Stimulated activated naive B cell treated with anti-CD40 and anti-IgM and Interleukin-4, amounts not matched to agents 10 μg/mL and 1 μg/mL and 100 μg/mL, for 72 hours (primary cell): Measurements from ENCODE around the gene KLF12.

Source experiments
- ATAC-seq, 2 donors: fragments of 150-1000 bp; cut with Tn5 transposase; replicated peaks; 2 replicates each; pipeline ENCODE4 v1.10.0; 2021; ENCODE audit warnings: moderate library complexity in 1 of 2
- DNase-seq: peaks from one replicate; pipeline ENCODE4 v3.0.0; 2021
- H3K27ac Mint-ChIP-seq: one replicate; pipeline ENCODE4 v1.8.0; 2022; ENCODE audit warnings: mild to moderate bottlenecking, mixed read lengths
- H3K27me3 Mint-ChIP-seq, 2 donors: one replicate each; pipeline ENCODE4 v1.8.0; 2022; ENCODE audit warnings: mixed read lengths in 2 of 2
- H3K36me3 Mint-ChIP-seq, 2 donors: one replicate each; pipeline ENCODE4 v1.8.0; 2022; ENCODE audit warnings: mixed read lengths in 2 of 2, mild to moderate bottlenecking in 1 of 2
- H3K4me1 Mint-ChIP-seq, 2 donors: one replicate each; pipeline ENCODE4 v1.8.0; 2022; ENCODE audit warnings: mixed read lengths in 2 of 2, mild to moderate bottlenecking in 1 of 2
- H3K4me3 Mint-ChIP-seq, 2 donors: one replicate each; pipeline ENCODE4 v1.8.0; 2022; ENCODE audit warnings: mild to moderate bottlenecking in 2 of 2, mixed read lengths in 2 of 2, moderate library complexity in 1 of 2
- H3K9me3 Mint-ChIP-seq, 2 donors: one replicate each; pipeline ENCODE4 v1.8.0; 2022; ENCODE audit warnings: mixed read lengths in 2 of 2, mild to moderate bottlenecking in 1 of 2

The KLF12 gene

DNA sequence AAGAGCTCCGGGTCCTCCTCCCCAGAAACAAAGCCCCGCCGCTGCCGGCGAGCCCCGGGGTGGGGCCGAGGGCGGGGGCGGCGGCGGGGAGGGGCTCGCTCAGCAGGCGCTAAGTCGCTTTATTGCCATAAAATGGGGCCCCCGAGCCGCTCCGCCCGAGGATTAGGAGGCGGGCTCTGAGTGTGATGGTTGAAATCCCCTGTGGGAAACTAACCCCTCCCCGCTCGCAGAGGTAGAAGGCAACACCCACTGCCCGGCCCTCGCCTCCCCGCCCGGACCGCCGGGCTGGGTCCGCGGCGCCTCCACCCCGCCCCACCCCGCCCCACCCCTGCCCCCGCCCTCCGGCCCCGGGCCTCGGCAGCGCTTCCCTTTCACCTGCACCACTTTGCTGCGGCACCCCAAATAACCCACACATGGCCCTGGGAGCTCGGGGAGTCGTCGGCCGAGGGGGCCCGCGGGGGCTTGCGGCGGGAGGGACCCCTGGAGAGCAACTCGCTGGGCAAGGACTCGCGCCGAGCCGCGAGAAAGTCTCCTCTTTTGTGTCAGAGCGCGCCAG, at the start of gene KLF12:
TSS of gene KLF12 (minus strand) at position 184 of the 556 bp plus-strand sequence.
- ATAC-seq = peak; percentile 74 to 77
- no peaks in the 10 kb centered on the region for H3K9me3 Mint-ChIP-seq
- no peaks in the 10 kb centered on the region for H3K27me3 Mint-ChIP-seq
- H3K36me3 Mint-ChIP-seq = peaks cover 0 to 6% of the 10 kb centered on the region in 2 donors
- peak within 1 kb of the TSS; percentile 99 for H3K27ac Mint-ChIP-seq
- H3K4me1 Mint-ChIP-seq = peaks cover 10 to 20% of the 10 kb centered on the region in 2 donors
- H3K4me3 Mint-ChIP-seq = peak within 1 kb of the TSS in 1 of 2 donors; percentile 99
- peak; percentile 95 for DNase-seq

GRCh38 chr13:74182491-74182890, 48.3 kb upstream of the KLF12 start:
- no peaks in the 10 kb centered on the region for H3K27me3 Mint-ChIP-seq
- no peak overlapping the region for H3K27ac Mint-ChIP-seq
- no peak overlapping the region for H3K4me3 Mint-ChIP-seq
- no peak for DNase-seq
- no peaks in the 10 kb centered on the region for H3K36me3 Mint-ChIP-seq
- ATAC-seq = no peak
- H3K9me3 Mint-ChIP-seq = no peaks in the 10 kb centered on the region
- no peaks in the 10 kb centered on the region for H3K4me1 Mint-ChIP-seq

GRCh38 chr13:74174810-74175209, 40.6 kb upstream of the KLF12 start:
- Mint-ChIP-seq H3K27me3 (peaks cover 15 to 17% of the 10 kb centered on the region in 2 donors), H3K36me3 (no peaks in the 10 kb centered on the region), H3K27ac (no peak overlapping the region), H3K9me3 (no peaks in the 10 kb centered on the region), H3K4me3 (no peak overlapping the region), H3K4me1 (no peaks in the 10 kb centered on the region)
- DNase-seq (no peak), ATAC-seq (no peak)

GRCh38 chr13:74173822-74174221, 39.6 kb upstream of the KLF12 start:
- no peak overlapping the region for H3K27ac Mint-ChIP-seq
- no peak for DNase-seq
- no peaks in the 10 kb centered on the region for H3K9me3 Mint-ChIP-seq
- no peaks in the 10 kb centered on the region for H3K36me3 Mint-ChIP-seq
- no peak for ATAC-seq
- peaks cover 16 to 17% of the 10 kb centered on the region in 2 donors for H3K27me3 Mint-ChIP-seq
- no peak overlapping the region for H3K4me3 Mint-ChIP-seq
- no peaks in the 10 kb centered on the region for H3K4me1 Mint-ChIP-seq

- Mint-ChIP-seq H3K36me3 (no peaks in the 10 kb centered on the region), H3K27me3 (peaks cover 24 to 25% of the 10 kb centered on the region in 2 donors)
- no peak for ATAC-seq
These were observed 37.4 kb upstream of the KLF12 start for GRCh38 chr13:74171641-74172040.

GRCh38 chr13:74169676-74170075, 35.5 kb upstream of the KLF12 start:
- Mint-ChIP-seq H3K27ac (no peak overlapping the region), H3K4me1 (no peaks in the 10 kb centered on the region), H3K4me3 (no peak overlapping the region), H3K36me3 (no peaks in the 10 kb centered on the region), H3K27me3 (peaks cover 11 to 15% of the 10 kb centered on the region in 2 donors), H3K9me3 (no peaks in the 10 kb centered on the region)
- no peak for ATAC-seq
- no peak for DNase-seq

More at GRCh38 chr13:74171641-74172040, 37.4 kb upstream of the KLF12 start:
- Mint-ChIP-seq H3K4me3 (no peak overlapping the region), H3K27ac (no peak overlapping the region), H3K4me1 (no peaks in the 10 kb centered on the region), H3K9me3 (no peaks in the 10 kb centered on the region)
- DNase-seq = no peak

DNA sequence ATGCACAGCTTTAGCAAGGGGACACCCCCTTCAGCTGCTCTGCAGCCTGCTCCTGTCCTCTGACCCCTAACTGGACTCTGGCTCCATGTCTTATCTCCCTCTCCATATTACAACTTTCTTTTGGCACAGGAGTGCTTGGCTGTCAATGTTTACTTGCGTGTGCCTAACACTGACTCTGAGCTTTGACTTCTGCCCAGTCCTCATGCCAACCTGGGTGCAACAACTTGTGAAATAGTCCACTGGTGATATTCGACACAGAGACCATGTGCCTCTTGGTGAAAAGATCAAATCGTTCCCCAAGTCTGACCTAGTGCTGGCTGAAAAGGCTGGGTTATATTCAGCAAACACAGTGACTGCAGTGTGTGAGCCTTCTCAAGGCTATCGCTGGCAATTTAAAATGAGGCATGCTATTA, 34.1 kb upstream of the KLF12 start:
- Mint-ChIP-seq H3K9me3 (no peaks in the 10 kb centered on the region), H3K27ac (no peak overlapping the region), H3K36me3 (no peaks in the 10 kb centered on the region), H3K4me3 (no peak overlapping the region), H3K27me3 (peaks cover 8 to 10% of the 10 kb centered on the region in 2 donors), H3K4me1 (no peaks in the 10 kb centered on the region)
- DNase-seq (no peak), ATAC-seq (no peak)

- Mint-ChIP-seq H3K27me3 (peaks cover 8 to 10% of the 10 kb centered on the region in 2 donors), H3K4me3 (no peak overlapping the region), H3K4me1 (no peaks in the 10 kb centered on the region), H3K36me3 (no peaks in the 10 kb centered on the region), H3K9me3 (no peaks in the 10 kb centered on the region), H3K27ac (no peak overlapping the region)
- DNase-seq = no peak
- no peak for ATAC-seq
These were observed 32.2 kb upstream of the KLF12 start for GRCh38 chr13:74166261-74167004.

GRCh38 chr13:74162782-74163181, 28.6 kb upstream of the KLF12 start:
- no peak overlapping the region for H3K4me3 Mint-ChIP-seq
- no peak overlapping the region for H3K27ac Mint-ChIP-seq
- peaks cover 3 to 5% of the 10 kb centered on the region in 2 donors for H3K4me1 Mint-ChIP-seq
- H3K36me3 Mint-ChIP-seq = no peaks in the 10 kb centered on the region
- H3K27me3 Mint-ChIP-seq = peaks cover 5 to 10% of the 10 kb centered on the region in 2 donors
- no peaks in the 10 kb centered on the region for H3K9me3 Mint-ChIP-seq
- DNase-seq (no peak), ATAC-seq (no peak)

DNA sequence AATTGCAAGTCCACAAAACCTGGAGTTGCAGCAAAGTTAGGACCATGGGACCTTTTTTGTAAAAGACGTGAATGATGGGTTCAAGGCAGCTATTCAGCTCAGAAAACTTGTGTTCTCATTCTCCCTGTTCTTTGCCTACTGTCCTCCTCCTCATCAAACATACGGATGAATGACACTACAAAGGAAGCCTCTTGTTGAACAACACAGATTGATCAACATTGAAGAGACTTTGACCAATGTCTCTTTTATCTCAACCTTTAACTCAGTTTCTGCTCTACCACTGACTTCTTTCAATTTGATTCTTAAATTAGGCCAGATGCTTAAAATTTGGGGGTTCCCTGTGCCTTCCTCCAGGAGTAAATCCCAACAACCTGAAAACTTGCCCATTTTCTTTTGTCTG, 27.9 kb upstream of the KLF12 start:
- ATAC-seq (no peak), DNase-seq (no peak)
- H3K4me3 Mint-ChIP-seq = no peak overlapping the region
- no peak overlapping the region for H3K27ac Mint-ChIP-seq
- no peaks in the 10 kb centered on the region for H3K9me3 Mint-ChIP-seq
- peaks cover 3 to 5% of the 10 kb centered on the region in 2 donors for H3K4me1 Mint-ChIP-seq
- peaks cover 5 to 10% of the 10 kb centered on the region in 2 donors for H3K27me3 Mint-ChIP-seq
- no peaks in the 10 kb centered on the region for H3K36me3 Mint-ChIP-seq

- no peak for DNase-seq
- no peak overlapping the region for H3K4me3 Mint-ChIP-seq
- peaks cover 3 to 5% of the 10 kb centered on the region in 2 donors for H3K4me1 Mint-ChIP-seq
- no peak overlapping the region for H3K27ac Mint-ChIP-seq
- no peaks in the 10 kb centered on the region for H3K36me3 Mint-ChIP-seq
- no peak for ATAC-seq
- peaks cover 23 to 27% of the 10 kb centered on the region in 2 donors for H3K27me3 Mint-ChIP-seq
- H3K9me3 Mint-ChIP-seq = no peaks in the 10 kb centered on the region
These were observed 24.6 kb upstream of the KLF12 start for GRCh38 chr13:74158571-74159352.

- Mint-ChIP-seq H3K4me1 (peaks cover 3 to 5% of the 10 kb centered on the region in 2 donors), H3K9me3 (no peaks in the 10 kb centered on the region), H3K4me3 (no peak overlapping the region), H3K27me3 (peaks cover 23 to 27% of the 10 kb centered on the region in 2 donors), H3K27ac (no peak overlapping the region), H3K36me3 (no peaks in the 10 kb centered on the region)
- DNase-seq = no peak
- ATAC-seq = no peak
These were observed 23.8 kb upstream of the KLF12 start for GRCh38 chr13:74158028-74158427.

GRCh38 chr13:74154981-74155380, 20.8 kb upstream of the KLF12 start:
- Mint-ChIP-seq H3K36me3 (no peaks in the 10 kb centered on the region), H3K4me3 (no peak overlapping the region), H3K27ac (no peak overlapping the region), H3K9me3 (no peaks in the 10 kb centered on the region), H3K27me3 (peaks cover 19 to 23% of the 10 kb centered on the region in 2 donors), H3K4me1 (peaks cover 3 to 5% of the 10 kb centered on the region in 2 donors)
- ATAC-seq = no peak
- DNase-seq = no peak

- ATAC-seq = no peak
- Mint-ChIP-seq H3K27me3 (peaks cover 29 to 32% of the 10 kb centered on the region in 2 donors), H3K4me1 (peaks cover 3 to 5% of the 10 kb centered on the region in 2 donors), H3K4me3 (no peak overlapping the region), H3K27ac (no peak overlapping the region), H3K36me3 (peaks cover 0 to 3% of the 10 kb centered on the region in 2 donors), H3K9me3 (no peaks in the 10 kb centered on the region)
- DNase-seq = no peak
These were observed 19.1 kb upstream of the KLF12 start for GRCh38 chr13:74153316-74153715.
